HEK293T (cell line): ENCODE measurements around the gene NUAK1.

Experiments
- CTCF ChIA-PET: fragments of 350-600 bp; formaldehyde crosslinking; extraction: SDS; loops from one replicate; lab custom pipeline; 2021; ENCODE audit warnings: antibody characterized with exemption, inconsistent platforms; lab: Yijun Ruan, JAX
- POLR2A ChIA-PET: fragments of 350-600 bp; formaldehyde crosslinking; extraction: SDS; loops from one replicate; lab custom pipeline; 2020; ENCODE audit warnings: antibody characterized with exemption, inconsistent platforms; lab: Yijun Ruan, JAX
- DNase-seq: peaks from one replicate; pipeline ENCODE4 v3.0.0; 2012; ENCODE audit warnings: mixed read lengths; ENCODE audit errors: extremely low spot score
- ARNT ChIP-seq: fragments of 450-650 bp; IDR thresholded peaks from 2 replicates; pipeline ENCODE4 v1.6.1; 2017; ENCODE audit warnings: mild to moderate bottlenecking
- BHLHE40 ChIP-seq: fragments of 450-650 bp; IDR thresholded peaks from 2 replicates; pipeline ENCODE4 v1.6.1; 2016; ENCODE audit warnings: mild to moderate bottlenecking, moderate library complexity, borderline replicate concordance
- CTBP1 ChIP-seq: fragments of 450-650 bp; IDR thresholded peaks from 2 replicates; pipeline ENCODE4 v1.6.1; 2016; ENCODE audit warnings: borderline replicate concordance
- ELF4 ChIP-seq: fragments of 450-650 bp; IDR thresholded peaks from 2 replicates; pipeline ENCODE4 v1.6.1; 2017; ENCODE audit warnings: antibody characterized with exemption
- FOXA1 ChIP-seq: fragments of 450-650 bp; IDR thresholded peaks from 2 replicates; pipeline ENCODE4 v1.6.1; 2016; ENCODE audit warnings: mild to moderate bottlenecking
- FOXK2 ChIP-seq: fragments of 450-650 bp; IDR thresholded peaks from 2 replicates; pipeline ENCODE4 v1.6.1; 2016; ENCODE audit warnings: mild to moderate bottlenecking
- FOXM1 ChIP-seq: fragments of 450-650 bp; IDR thresholded peaks from 2 replicates; pipeline ENCODE4 v1.6.1; 2017; ENCODE audit warnings: mild to moderate bottlenecking, borderline replicate concordance
- HDGF ChIP-seq: fragments of 450-650 bp; IDR thresholded peaks from 2 replicates; pipeline ENCODE4 v1.6.1; 2017; ENCODE audit warnings: antibody characterized with exemption, borderline replicate concordance
- L3MBTL2 ChIP-seq: fragments of 450-650 bp; conservative IDR thresholded peaks from 2 replicates; pipeline ENCODE4 v1.6.1; 2016; ENCODE audit warnings: mild to moderate bottlenecking
- LEF1 ChIP-seq: fragments of 450-650 bp; IDR thresholded peaks from 2 replicates; pipeline ENCODE4 v1.6.1; 2017; ENCODE audit warnings: mild to moderate bottlenecking, borderline replicate concordance
- NFRKB ChIP-seq: fragments of 450-650 bp; IDR thresholded peaks from 2 replicates; pipeline ENCODE4 v1.6.1; 2016; ENCODE audit warnings: mild to moderate bottlenecking, moderate library complexity
- PKNOX1 ChIP-seq: fragments of 450-650 bp; IDR thresholded peaks from 2 replicates; pipeline ENCODE4 v1.6.1; 2016
- SP1 ChIP-seq: fragments of 450-650 bp; IDR thresholded peaks from 2 replicates; pipeline ENCODE4 v1.6.1; 2017
- SUZ12 ChIP-seq: fragments of 450-650 bp; IDR thresholded peaks from 2 replicates; pipeline ENCODE4 v1.6.1; 2016; ENCODE audit warnings: mild to moderate bottlenecking
- TARDBP ChIP-seq: fragments of 450-650 bp; IDR thresholded peaks from 2 replicates; pipeline ENCODE4 v1.6.1; 2016
- ZNF384 ChIP-seq: fragments of 450-650 bp; IDR thresholded peaks from 2 replicates; pipeline ENCODE4 v1.6.1; 2016

Gene NUAK1

GRCh38 chr12:106181401-106182114, 42.8 kb upstream of the NUAK1 start:
- POLR2A ChIA-PET = no interaction called here
- TF ChIP-seq ZNF384 (no peak), HDGF (no peak), PKNOX1 (no peak), TARDBP (no peak), ARNT (no peak), NFRKB (no peak), FOXK2 (no peak), ELF4 (no peak), FOXM1 (no peak), SUZ12 (no peak), L3MBTL2 (no peak), FOXA1 (no peak), SP1 (no peak), BHLHE40 (no peak), LEF1 (no peak), CTBP1 (no peak)
- CTCF ChIA-PET = no interaction called here
- DNase-seq = no peak

- DNase-seq = peak; percentile 27
- peak; percentile 86; the same call in 1 of the 2 replicates for TF ChIP-seq FOXM1
- no peak for TF ChIP-seq BHLHE40
These were observed 40.3 kb upstream of the NUAK1 start for GRCh38 chr12:106179086-106179485.

GRCh38 chr12:106178562-106178961, 39.8 kb upstream of the NUAK1 start:
- TF ChIP-seq FOXK2 (no peak), FOXA1 (no peak), NFRKB (no peak), PKNOX1 (no peak), BHLHE40 (no peak), ELF4 (no peak), ZNF384 (no peak), SP1 (no peak), FOXM1 (no peak), LEF1 (no peak), TARDBP (no peak), HDGF (no peak), L3MBTL2 (no peak)
- DNase-seq = no peak
- POLR2A ChIA-PET = no interaction called here
- CTCF ChIA-PET = interaction anchor here (1.0 kb wide), 1 partner anchor 30 kb away, joined by 4 read pairs; no protein-coding TSS in a partner anchor

More at GRCh38 chr12:106179086-106179485, 40.3 kb upstream of the NUAK1 start:
- ChIA-PET CTCF (interaction anchor here (1.0 to 1.3 kb wide), 2 partner anchors 8 to 30 kb away, joined by 4 read pairs; no protein-coding TSS in a partner anchor), POLR2A (no interaction called here)

- TF ChIP-seq PKNOX1 (no peak), BHLHE40 (no peak), FOXM1 (no peak), SP1 (no peak), SUZ12 (no peak), TARDBP (no peak), ZNF384 (no peak), CTBP1 (no peak), NFRKB (no peak), FOXK2 (no peak), L3MBTL2 (no peak), ELF4 (no peak)
- ChIA-PET POLR2A (no interaction called here), CTCF (interaction anchor here (1.8 kb wide), 1 partner anchor 28 kb away, joined by 7 read pairs; no protein-coding TSS in a partner anchor)
- DNase-seq = no peak
These were observed 37.8 kb upstream of the NUAK1 start for GRCh38 chr12:106176560-106176959.

GRCh38 chr12:106174876-106175275, 36.1 kb upstream of the NUAK1 start:
- no peak for TF ChIP-seq FOXK2
- TF ChIP-seq L3MBTL2 = no peak
- no peak for TF ChIP-seq NFRKB
- no peak for TF ChIP-seq PKNOX1
- DNase-seq = no peak
- ChIA-PET POLR2A (no interaction called here), CTCF (interaction anchor here (1.8 kb wide), 1 partner anchor 26 kb away, joined by 7 read pairs; no protein-coding TSS in a partner anchor)

GRCh38 chr12:106173442-106173841, 34.7 kb upstream of the NUAK1 start:
- DNase-seq = no peak
- CTCF ChIA-PET = no interaction called here
- TF ChIP-seq ELF4 (no peak), TARDBP (no peak)
- POLR2A ChIA-PET = no interaction called here
